AG08395 (cell line): Measurements from ENCODE around the gene PIGR.

ENCODE experiments used
- DNase-seq: peaks from one replicate; pipeline ENCODE4 v3.0.0; 2012; ENCODE audit warnings: mixed read lengths, low spot score

PIGR gene

GRCh38 chr1:206909883-206910318, 36.4 kb downstream of the PIGR start:
- no peak for DNase-seq

GRCh38 chr1:206909161-206909882, 36.9 kb downstream of the PIGR start:
- peak; percentile 20 for DNase-seq

GRCh38 chr1:206908038-206908437, 38.2 kb downstream of the PIGR start:
- DNase-seq: no peak

GRCh38 chr1:206907304-206907991, 38.8 kb downstream of the PIGR start:
- no peak for DNase-seq

- peak; percentile 89 for DNase-seq
These were observed 40.7 kb downstream of the PIGR start for GRCh38 chr1:206905295-206906164.

GRCh38 chr1:206904423-206905142, 41.7 kb downstream of the PIGR start:
- DNase-seq: no peak

GRCh38 chr1:206903687-206904086, 42.6 kb downstream of the PIGR start:
- no peak for DNase-seq

GRCh38 chr1:206902702-206903101, 43.6 kb downstream of the PIGR start:
- DNase-seq: no peak

GRCh38 chr1:206901944-206902343, 44.3 kb downstream of the PIGR start:
- no peak for DNase-seq

GRCh38 chr1:206900149-206900548, 46.1 kb downstream of the PIGR start:
- DNase-seq: no peak

GRCh38 chr1:206899717-206900116, 46.5 kb downstream of the PIGR start:
- DNase-seq: no peak

GRCh38 chr1:206898915-206899431, 47.3 kb downstream of the PIGR start:
- no peak for DNase-seq

- peak; percentile 63 for DNase-seq
These were observed 48.0 kb downstream of the PIGR start for GRCh38 chr1:206898089-206898914.

GRCh38 chr1:206897175-206897574, 49.1 kb downstream of the PIGR start, which contains the start of gene IL24:
Gene IL24, plus strand, starts transcription at chr1:206897443. Its CDS starts 390 bp downstream, at chr1:206897833.
- no peak for DNase-seq

GRCh38 chr1:206896261-206896660, 50.0 kb downstream of the PIGR start:
- no peak for DNase-seq

- DNase-seq: peak; percentile 62
These were observed 50.4 kb downstream of the PIGR start for GRCh38 chr1:206895837-206896242.

- no peak for DNase-seq
These were observed 50.9 kb downstream of the PIGR start for GRCh38 chr1:206895325-206895724.

GRCh38 chr1:206893380-206893779, 52.9 kb downstream of the PIGR start:
- no peak for DNase-seq

GRCh38 chr1:206892351-206892984, 53.8 kb downstream of the PIGR start:
- DNase-seq: peak; percentile 34

GRCh38 chr1:206891412-206891811, 54.9 kb downstream of the PIGR start:
- no peak for DNase-seq
